Esophagus (tissue), 2 donors: Measurements from ENCODE around the gene TRIM67. TPM values are rescaled to one million over a fixed set of nuclear protein-coding genes. Genes with fewer than 3 reads are reported as not detected.
A peak's percentile ranks its signal among the peaks of the same experiment; 100 is the strongest.
"Not testable (repeated sequence)": the region's sequence is repeated elsewhere in the genome, so short reads cannot be mapped to it uniquely, and the experiment has no call there.

Experiments
- H3K27ac ChIP-seq, 2 donors: one replicate each; pipeline ENCODE4 v1.5.1; 2013; ENCODE audit warnings: low read depth in 2 of 2, mild to moderate bottlenecking in 2 of 2, inconsistent platforms in 1 of 2, low read length in 1 of 2, moderate library complexity in 1 of 2
- H3K27me3 ChIP-seq, 2 donors: one replicate each; pipeline ENCODE4 v1.6.1; 2013; ENCODE audit warnings: low read length in 2 of 2, control low read depth in 1 of 2, mild to moderate bottlenecking in 1 of 2; ENCODE audit not compliant: insufficient read depth in 2 of 2, control insufficient read depth in 1 of 2
- H3K36me3 ChIP-seq, 2 donors: one replicate each; pipeline ENCODE4 v1.6.1; 2013; ENCODE audit warnings: low read length in 1 of 2; ENCODE audit not compliant: control insufficient read depth in 2 of 2, insufficient read depth in 2 of 2
- H3K4me1 ChIP-seq, 2 donors: one replicate each; pipeline ENCODE4 v1.6.1; 2013; ENCODE audit warnings: low read length in 1 of 2; ENCODE audit not compliant: control insufficient read depth in 2 of 2, insufficient read depth in 2 of 2
- H3K4me3 ChIP-seq, 2 donors: one replicate each; pipeline ENCODE4 v1.5.1; 2013; ENCODE audit warnings: low read length in 2 of 2, mild to moderate bottlenecking in 2 of 2, low read depth in 1 of 2, moderate library complexity in 1 of 2
- H3K9me3 ChIP-seq, 2 donors: one replicate each; pipeline ENCODE4 v1.6.1; 2013; ENCODE audit warnings: mild to moderate bottlenecking in 2 of 2, low read depth in 1 of 2, low read length in 1 of 2, moderate library complexity in 1 of 2; ENCODE audit not compliant: control insufficient read depth in 2 of 2, insufficient read depth in 1 of 2
- WGBS, 2 donors: extraction: QIAGEN DNeasy Blood & Tissue Kit; methylation state at CpG; one replicate each; pipeline ENCODE4 v1.1.7; 2013; 5-methylcytosine and 5-hydroxymethylcytosine counted together
- polyA plus RNA-seq, 2 donors: library from polyadenylated mRNA; stranded (reverse); fragments of 200-250 nt; gene quantifications; one replicate each; pipeline ENCODE4 v1.2.3, GENCODE V29; 2013
- donor health status: healthy with polysubstance abuse.
- donor health status: Bipolar disorder and iron deficiency.

Gene TRIM67
- polyA plus RNA-seq = under 1 TPM in 1 of 2 donors, not detected in 1; under 0.01 TPM

DNA sequence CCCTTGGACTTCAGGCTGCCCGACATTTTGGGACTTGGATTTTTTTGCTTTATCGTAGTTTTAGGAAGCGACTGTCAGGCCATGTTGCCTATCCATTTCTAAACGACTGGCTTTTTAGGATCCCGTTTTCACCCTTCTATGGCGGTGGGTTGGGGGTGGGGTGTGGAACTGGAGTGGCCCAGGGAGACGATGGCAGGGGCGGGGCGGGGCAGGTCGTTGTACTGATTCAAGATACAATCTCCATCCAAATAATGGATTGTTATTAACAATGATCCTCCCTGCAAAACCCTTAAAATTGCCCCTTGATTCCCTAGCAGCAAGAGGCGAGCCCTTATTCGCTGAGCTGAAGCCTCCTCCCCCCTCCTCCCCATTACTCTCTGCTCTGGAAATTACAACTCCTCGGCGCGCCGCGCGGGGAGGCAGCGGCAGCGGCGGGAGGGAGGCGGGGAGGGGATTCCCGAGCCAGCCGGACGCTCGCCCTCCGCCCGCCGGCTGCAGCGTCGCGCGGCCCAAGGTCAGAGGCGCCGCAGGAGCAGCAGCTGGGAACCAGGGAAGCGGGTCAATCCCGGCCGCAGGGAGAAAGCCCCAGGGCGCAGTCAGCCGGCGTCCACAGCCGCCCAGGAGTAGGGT is at the start of gene TRIM67:
Gene TRIM67 (plus strand): TSS at position 392 of the 630 bp plus-strand sequence. CDS start 912 bp downstream, outside the sequence.
- Histone ChIP-seq H3K9me3 (no peaks in the 10 kb centered on the region), H3K27ac (no peak within 1 kb of the TSS), H3K36me3 (no peaks in the 10 kb centered on the region), H3K27me3 (peaks cover 4 to 29% of the 10 kb centered on the region in 2 donors), H3K4me1 (peaks cover 11 to 18% of the 10 kb centered on the region in 2 donors), H3K4me3 (peak within 1 kb of the TSS; percentile 25 to 26)
- WGBS, 2 donors = 1 to 2% methylated on average over 36 to 42 of the region's 42 CpGs

DNA sequence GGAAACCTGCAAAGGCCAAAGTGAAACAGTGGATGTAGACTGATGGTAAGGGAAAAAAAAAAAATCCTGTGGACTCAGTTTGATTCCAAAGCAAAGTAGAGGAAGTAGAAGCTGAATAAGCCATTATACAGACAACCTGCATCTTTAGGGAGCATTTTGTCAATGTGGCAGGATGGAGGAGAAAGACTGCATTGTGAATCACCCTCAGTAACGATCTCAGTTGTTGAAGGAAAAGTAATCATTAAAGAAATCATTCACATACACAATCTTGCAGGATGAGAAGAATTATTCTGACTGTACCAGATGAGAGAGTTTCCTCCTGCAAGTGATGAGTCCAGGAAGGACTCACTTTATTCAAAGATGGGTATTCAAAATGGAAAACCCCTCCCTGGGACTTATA is 45.1 kb upstream of the TRIM67 start:
- Histone ChIP-seq H3K9me3 (peaks cover 0 to 4% of the 10 kb centered on the region in 2 donors), H3K27ac (no peak overlapping the region), H3K4me1 (no peaks in the 10 kb centered on the region), H3K27me3 (no peaks in the 10 kb centered on the region), H3K4me3 (no peak overlapping the region), H3K36me3 (no peaks in the 10 kb centered on the region)
- WGBS, 2 donors = 26 to 35% methylated on average over 1 of the region's 1 CpG

DNA sequence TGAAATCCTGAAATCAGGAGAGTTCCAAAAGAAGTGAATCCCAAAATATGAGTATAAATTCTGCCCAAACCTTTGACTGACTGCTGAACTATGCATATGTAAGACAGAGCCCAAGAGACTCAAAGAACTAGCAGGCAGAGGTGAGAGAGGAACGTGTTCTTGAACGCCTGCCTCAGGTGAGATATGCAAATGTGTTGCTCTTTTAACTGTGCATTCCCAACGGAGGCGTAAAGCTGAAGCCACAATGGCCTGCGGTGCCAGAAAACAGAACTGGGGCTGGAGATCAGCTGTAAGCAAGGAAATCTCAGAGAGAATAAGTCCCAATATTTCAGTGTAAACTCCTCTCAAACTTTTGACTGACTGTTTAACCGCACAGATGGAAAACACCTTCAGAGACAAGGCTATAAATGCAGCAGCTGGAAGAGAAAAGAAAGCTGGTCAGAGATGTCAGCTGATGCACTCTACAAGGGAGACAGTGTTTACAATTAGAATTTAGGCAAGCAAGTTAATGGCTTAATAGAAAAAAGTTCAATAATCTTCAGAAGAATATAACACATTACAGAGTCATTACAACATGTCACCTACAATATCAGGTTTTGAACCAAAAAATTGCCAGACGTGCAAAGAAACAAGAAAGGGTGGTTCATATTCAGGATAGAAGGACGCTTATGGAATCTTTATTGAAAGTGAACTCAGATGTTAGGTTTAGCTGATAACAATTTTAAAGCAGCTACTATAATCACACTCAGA is 43.0 kb upstream of the TRIM67 start:
- 54 to 59% methylated on average over 8 of the region's 8 CpGs for WGBS, 2 donors
- Histone ChIP-seq H3K27me3 (no peaks in the 10 kb centered on the region), H3K27ac (no peak overlapping the region)

DNA sequence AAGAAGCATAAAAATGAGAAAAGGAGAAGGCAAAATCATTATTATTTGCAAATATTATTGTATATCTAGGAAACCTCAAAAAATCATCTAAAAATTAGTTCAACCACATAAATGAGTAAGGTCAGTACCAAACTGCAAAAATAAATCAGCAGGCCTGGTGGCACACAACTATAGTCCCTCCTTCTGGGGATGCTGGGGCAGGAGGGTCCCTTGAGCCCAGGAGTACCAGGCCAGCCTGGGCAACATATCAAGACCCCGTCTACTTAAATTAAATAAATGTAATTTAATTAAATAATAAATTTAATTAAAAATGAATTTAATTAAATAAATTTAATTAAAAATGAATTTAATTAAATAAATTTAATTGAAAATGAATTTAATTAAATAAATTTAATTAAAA is 40.3 kb upstream of the TRIM67 start:
- 87 to 93% methylated on average over 1 of the region's 1 CpG for WGBS, 2 donors
- no peak overlapping the region for H3K27ac ChIP-seq
- peaks cover 0 to 4% of the 10 kb centered on the region in 2 donors for H3K9me3 ChIP-seq
- H3K36me3 ChIP-seq = no peaks in the 10 kb centered on the region
- H3K27me3 ChIP-seq = no peaks in the 10 kb centered on the region
- H3K4me3 ChIP-seq = no peak overlapping the region
- H3K4me1 ChIP-seq = no peaks in the 10 kb centered on the region

More for the DNA sequence above, 43.0 kb upstream of the TRIM67 start:
- Histone ChIP-seq H3K36me3 (no peaks in the 10 kb centered on the region), H3K9me3 (peaks cover 0 to 4% of the 10 kb centered on the region in 2 donors), H3K4me3 (no peak overlapping the region), H3K4me1 (no peaks in the 10 kb centered on the region)

DNA sequence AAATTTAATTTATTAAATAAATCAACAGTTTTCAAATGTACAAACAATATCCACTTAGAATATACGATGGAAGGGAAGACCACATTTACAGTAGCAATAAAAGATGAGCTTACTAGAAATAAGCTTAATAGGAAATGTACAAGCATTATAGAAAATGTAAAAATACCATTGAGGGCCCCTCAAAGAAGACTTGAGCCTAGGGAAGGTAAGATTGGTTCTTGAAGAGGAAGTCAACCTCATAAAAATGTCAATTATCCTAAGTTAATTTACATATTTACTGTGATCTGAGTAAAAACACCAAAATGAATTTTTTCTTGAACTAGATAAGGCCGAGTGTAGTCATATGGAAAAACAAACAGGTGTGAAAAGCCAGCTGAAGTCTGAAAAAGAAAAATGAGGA is 39.7 kb upstream of the TRIM67 start:
- Histone ChIP-seq H3K27ac (no peak overlapping the region), H3K27me3 (no peaks in the 10 kb centered on the region), H3K4me1 (no peaks in the 10 kb centered on the region), H3K4me3 (no peak overlapping the region), H3K9me3 (peaks cover 0 to 6% of the 10 kb centered on the region in 2 donors), H3K36me3 (no peaks in the 10 kb centered on the region)
- WGBS, 2 donors = 91 to 92% methylated on average over 2 of the region's 2 CpGs

DNA sequence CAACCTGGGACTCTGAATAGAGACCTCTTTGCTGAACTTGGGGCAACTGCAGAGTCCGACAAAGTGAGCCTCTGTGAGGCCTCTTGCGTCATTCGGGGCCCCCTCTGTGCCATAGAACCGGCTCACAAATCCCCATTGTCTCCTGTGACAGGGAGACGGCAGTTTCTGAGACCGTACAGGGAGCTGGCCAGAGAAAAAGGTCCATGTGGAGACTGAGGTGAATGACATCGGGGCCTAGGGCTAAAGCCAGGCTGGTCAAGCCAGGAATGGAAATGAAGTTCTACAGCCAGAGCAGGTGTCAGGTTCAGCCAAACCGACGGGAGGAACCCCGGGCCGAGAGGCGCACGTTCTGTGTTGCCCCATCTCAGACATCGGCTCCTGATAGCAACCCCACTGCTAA is 37.1 kb upstream of the TRIM67 start:
- WGBS, 2 donors = 94% methylated on average over 14 of the region's 14 CpGs
- Histone ChIP-seq H3K4me3 (no peak overlapping the region), H3K27me3 (no peaks in the 10 kb centered on the region), H3K4me1 (no peaks in the 10 kb centered on the region), H3K27ac (no peak overlapping the region), H3K9me3 (peaks cover 0 to 2% of the 10 kb centered on the region in 2 donors), H3K36me3 (no peaks in the 10 kb centered on the region)

DNA sequence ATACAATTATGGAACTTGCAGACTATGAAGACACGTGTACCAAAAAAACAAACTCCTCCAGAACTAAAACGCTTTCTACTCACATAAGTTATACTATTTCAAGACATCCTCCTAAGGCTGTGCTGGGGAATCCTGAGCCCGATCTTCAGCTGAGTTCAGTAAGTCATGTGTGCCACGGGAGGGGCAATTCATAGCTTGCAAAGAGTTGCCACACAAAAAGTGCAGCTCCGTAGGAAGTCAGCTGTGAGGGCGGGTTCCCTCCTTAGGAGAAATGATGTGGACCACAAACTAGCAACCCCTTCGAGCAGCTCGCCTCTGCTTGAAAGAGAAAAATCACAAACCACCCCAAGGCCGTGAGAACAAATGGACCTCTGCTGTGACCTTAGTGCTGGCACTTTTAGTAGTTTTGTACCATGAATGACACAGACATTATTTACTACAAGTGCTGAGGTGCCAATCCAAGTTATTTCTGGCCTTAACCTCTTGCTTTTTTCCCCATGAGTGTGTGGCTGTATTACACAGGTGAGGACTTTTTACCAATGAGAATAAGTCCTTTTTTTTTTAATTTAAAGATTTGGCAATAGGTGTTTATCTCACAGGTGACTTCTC is 35.8 kb upstream of the TRIM67 start:
- 65 to 74% methylated on average over 9 of the region's 9 CpGs for WGBS, 2 donors
- Histone ChIP-seq H3K4me1 (no peaks in the 10 kb centered on the region), H3K9me3 (peaks cover 0 to 2% of the 10 kb centered on the region in 2 donors), H3K27ac (no peak overlapping the region), H3K4me3 (no peak overlapping the region), H3K36me3 (no peaks in the 10 kb centered on the region), H3K27me3 (no peaks in the 10 kb centered on the region)

DNA sequence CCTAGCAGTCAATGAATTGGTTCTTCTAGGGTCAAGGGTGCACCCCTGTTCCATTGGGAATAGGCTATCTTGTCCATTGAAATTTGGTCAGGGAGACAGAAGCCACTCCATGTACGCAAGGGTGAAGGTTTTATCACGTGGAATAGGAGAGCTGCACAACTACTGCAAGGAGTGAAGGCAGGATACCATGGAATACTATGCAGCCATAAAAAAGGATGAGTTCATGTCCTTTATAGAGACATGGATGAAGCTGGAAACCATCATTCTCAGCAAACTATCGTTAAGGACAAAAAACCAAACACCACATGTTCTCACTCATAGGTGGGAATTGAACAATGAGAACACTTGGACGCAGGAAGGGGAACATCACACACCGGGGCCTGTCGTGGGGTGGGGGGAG is 34.8 kb upstream of the TRIM67 start:
- not testable (repeated sequence) for H3K36me3 ChIP-seq, H3K27ac ChIP-seq, H3K27me3 ChIP-seq, H3K4me1 ChIP-seq, H3K9me3 ChIP-seq, H3K4me3 ChIP-seq
- WGBS, 2 donors = 87 to 89% methylated on average over 6 of the region's 6 CpGs

DNA sequence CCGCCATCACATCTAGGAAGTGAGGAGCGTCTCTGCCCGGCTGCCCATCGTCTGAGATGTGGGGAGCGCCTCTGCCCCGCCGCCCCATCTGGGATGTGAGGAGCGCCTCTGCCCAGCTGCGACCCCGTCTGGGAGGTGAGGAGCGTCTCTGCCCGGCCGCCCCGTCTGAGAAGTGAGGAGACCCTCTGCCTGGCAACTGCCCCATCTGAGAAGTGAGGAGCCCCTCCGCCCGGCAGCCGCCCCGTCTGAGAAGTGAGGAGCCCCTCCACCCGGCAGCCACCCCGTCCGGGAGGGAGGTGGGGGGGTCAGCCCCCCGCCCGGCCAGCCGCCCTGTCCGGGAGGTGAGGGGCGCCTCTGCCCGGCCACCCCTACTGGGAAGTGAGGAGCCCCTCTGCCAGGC is 33.4 kb upstream of the TRIM67 start:
- 93 to 98% methylated on average over 7 to 23 of the region's 27 CpGs for WGBS, 2 donors
- not testable (repeated sequence) for H3K36me3 ChIP-seq, H3K4me3 ChIP-seq, H3K27me3 ChIP-seq, H3K4me1 ChIP-seq, H3K9me3 ChIP-seq, H3K27ac ChIP-seq
